HG03025 (cell line): ENCODE measurements around the gene FAM72D.
A peak's percentile ranks its signal among the peaks of the same experiment; 100 is the strongest.
"Not testable (repeated sequence)": the region's sequence is repeated elsewhere in the genome, so short reads cannot be mapped to it uniquely, and the experiment has no call there.

ENCODE experiments used
- ATAC-seq: cut with Tn5 transposase; IDR thresholded peaks from one replicate; pipeline ENCODE4 v1.9.1; 2021; ENCODE audit warnings: mild to moderate bottlenecking, moderate library complexity; ENCODE audit not compliant: unreplicated experiment, low FRiP score

FAM72D gene

DNA sequence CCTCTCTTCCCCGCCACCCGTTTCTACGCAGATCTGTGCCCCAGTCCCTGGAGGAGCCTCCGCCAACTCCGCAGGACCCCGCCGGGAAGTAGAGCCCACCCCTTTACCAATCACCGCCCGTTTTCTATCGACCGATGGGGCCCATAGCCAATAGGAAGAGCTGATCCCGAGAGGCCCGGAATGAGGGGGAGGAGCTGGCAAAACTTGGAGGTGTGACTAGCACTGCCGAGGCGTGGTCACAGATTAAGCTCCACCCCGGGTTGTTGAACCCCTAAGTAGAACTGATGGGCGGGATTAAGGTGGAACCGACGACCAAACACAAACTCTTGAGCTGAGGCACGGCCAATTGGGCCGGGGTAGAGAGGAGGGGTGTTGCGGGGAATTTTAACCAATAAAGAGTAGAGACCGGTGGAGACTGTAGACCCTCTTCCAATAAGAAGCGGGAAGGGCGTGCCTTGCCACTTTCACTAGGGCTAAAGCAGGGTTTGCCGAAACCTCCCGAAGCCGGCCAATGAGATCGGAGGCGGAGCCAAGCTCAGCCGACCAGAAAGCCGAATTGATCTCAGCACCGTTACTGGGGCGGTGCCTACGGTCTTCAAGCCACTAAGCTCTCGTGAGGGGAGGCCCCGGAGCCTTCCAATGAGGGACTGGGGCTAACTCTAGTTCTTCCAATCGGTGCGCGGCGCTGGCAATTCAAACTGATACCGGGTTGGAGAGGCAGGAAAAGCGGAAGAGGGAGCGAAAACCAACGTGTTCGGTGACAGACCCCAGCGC lies at the start of gene FAM72D, which contains the start of gene SRGAP2B:
TSS of gene FAM72D (plus strand) at position 691 of the 774 bp plus-strand sequence. CDS start 874 bp downstream, outside the sequence.
TSS of gene SRGAP2B (minus strand) at position 45 of the 774 bp plus-strand sequence. CDS start 2,427 bp downstream, outside the sequence.
- ATAC-seq = peak; percentile 85

DNA sequence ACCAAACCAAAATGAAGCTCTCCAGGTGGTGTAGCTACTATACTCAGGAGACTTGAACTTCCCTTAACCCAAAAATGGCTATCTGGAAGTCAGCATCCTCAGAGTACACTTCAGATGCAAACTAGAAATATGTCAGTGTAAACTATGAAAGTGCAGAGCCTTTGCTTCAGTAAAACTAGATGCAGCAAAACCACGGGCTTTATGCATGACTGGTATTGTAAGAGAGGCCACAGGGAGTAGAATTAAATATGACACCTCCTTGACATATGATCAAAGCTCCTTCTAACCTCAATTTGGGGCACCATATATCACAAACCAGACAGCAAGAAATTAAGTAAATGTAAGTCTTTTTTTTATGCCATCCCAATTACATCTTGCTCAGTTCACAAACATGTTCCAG lies 48.2 kb upstream of the FAM72D start:
- peak; percentile 63 for ATAC-seq

DNA sequence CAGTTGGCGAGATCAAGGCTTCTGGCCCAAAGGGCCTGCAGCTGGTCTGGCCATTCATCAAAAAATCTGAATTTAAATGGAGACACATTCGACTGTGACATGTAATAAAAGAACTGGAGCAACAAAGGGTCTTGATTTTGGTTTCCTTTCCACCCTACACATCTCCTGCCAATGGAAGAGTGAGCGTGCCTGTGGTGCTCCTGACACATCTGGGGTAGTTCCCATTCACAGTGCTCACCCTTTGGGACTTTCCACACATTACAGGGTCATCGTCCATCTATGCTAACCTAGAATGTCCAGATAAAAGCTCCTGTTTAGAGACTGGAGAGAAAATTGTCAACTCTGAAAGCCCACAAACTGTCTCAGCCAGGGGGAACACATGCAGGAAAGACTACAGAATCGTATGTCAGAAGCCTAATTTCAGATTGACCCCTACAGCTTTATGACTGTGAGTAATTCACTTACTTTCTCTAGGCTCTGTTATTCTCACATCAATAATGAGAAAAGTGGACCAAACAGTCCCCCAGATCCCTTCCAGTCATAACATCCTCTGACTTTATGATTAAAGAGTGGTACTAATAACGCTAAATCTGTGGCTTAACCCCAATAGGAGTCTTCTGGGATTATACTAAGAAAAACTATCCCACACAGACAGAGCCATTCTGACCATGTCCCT lies 47.5 kb upstream of the FAM72D start:
- ATAC-seq = not testable (repeated sequence)

DNA sequence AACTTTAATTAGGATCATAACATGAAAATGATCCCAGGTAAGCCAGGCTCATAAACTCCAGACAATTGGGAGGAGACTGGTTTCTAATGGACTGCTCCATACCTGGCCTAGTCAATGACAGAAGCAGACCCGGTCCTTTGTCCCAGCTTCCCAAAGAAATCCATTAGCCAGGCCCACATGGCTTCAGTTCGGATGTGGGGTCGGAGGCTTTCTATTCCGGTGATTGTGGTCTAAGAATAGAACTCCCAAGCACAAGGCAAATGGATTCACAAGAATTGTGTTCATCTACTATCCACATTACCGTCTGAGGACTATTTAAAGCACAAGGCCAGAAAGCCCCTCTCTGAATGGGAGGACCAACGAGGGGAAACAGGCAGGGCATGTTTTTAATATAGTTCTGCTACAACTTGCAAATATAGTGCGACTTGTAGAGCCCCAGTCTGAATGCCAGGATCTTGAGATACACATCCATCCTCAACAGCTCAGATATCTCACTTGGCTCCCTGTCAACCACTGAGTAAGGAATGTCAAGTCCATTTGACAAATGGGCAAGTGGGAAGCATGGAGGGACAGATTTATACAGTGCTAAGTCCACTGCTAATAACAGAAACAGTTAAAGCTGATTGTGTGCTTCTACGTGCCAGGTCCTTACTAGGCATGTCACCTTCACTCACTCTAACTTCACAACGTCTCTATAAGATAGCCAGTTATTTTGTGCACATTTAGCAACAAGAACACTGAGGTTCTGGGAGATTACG lies 43.6 kb upstream of the FAM72D start:
- not testable (repeated sequence) for ATAC-seq

DNA sequence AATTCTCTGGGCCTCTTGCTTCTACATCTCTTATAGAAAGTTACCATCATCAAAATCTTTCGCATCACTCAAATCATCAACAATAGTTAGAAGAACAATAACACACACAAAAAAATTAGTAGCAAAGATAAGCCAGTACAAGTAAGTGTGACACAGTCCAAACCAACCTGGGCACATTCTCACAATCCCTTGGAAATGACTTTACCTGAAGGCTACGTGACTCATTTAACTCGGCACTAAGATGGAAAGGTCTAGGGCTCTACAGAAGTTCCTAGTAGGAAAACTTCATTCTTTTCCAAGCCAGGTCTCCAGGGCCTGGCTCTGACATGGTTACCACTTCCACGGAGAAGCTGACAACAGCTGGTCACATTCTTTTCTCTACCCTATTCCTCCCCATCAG lies 42.3 kb upstream of the FAM72D start:
- ATAC-seq = not testable (repeated sequence)

DNA sequence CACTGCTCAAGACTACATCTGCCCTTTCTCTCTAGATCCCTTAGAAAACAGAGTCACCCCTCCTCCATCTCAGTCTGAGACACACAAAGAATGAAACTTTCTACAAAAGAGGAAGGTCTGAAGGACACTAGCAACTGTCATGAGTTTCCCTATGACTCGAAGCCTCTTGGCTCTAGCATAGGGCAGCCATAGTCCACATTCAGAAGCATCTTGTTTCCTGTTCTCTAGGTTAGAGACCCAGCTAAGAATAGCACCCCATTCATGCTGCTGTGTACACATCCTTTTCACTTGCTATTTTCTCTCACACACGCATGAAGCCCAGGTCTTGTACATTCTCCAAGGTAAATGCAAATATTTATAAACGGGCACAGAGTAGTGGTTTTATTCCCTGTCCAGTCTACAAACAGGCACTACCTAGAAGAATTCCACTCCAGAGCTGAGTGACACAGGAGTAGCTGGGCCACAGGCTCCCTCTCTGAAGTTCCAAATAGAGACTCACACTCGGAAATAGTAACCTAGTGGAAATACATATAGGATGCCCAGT lies 40.5 kb upstream of the FAM72D start:
- ATAC-seq = peak; percentile 99

DNA sequence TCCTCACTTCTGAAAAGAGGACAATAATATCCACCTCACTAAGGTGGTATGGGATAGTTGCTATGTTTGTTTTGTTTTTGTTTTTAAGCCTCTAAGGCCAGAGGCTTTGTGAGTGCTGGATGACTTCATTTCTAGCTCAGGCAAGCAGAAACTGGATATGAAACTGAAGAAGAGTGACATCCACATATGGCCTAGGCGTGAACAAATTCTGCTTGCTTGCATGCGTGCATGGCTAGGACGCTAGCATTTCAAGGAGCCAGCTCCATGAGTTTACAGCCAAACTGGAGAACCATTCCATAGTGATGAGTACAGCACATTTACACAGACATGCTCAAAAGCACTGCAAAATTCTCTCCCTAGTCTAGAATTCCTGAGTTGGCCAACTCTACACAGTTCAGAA lies 37.6 kb upstream of the FAM72D start:
- ATAC-seq = not testable (repeated sequence)

DNA sequence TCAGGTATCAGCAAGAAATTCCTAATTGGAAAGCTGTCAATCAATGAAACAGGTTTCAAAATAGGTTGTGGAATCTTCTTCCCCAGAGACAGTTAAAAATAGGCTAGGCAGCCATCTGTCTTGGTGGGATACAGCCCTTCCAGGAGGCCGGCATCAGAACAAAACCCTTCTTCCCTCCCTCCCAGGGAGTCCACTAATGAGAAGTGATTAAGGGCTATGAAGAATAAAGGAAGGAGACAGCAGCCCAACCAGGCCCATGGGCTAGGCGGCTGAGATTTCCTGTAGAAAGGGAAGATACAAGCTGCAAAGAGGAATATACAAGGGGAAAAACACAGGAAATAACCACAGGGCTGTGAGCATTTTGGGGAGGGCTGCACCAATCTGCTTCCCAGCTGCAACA lies 32.5 kb upstream of the FAM72D start:
- ATAC-seq = not testable (repeated sequence)

DNA sequence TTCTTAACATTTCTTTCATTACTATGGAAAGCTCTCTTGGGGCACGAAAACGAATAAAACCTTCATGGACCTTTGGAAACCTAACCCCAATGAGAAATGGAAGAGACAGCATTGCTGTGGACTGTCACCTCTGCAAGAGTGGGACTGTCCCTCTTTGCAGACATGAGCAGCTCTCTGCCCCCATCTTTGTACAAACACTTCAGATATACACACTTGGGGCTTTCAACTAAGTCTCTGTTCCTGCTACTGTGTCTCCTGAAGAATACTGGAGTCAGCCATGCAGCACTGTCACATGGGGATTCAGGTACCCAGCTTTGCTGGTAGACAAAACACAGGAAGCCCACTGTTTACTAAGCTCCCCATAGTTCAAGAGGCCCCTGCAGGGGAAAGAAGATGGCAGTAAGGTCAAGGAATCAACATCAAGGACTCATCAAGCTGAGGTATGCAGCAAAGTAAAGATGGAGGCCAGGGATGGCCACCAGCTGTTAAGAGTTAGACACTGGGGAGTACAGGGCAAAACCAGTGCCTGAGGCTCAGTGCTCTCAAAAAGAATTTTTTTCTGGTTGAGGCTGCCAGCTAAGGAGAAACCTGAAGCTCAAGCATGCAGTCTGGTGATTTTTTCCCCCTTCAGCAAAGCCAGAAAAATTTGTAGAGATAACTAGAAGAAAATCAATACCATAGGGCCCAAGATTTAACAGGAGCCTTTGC lies 31.7 kb upstream of the FAM72D start:
- not testable (repeated sequence) for ATAC-seq

DNA sequence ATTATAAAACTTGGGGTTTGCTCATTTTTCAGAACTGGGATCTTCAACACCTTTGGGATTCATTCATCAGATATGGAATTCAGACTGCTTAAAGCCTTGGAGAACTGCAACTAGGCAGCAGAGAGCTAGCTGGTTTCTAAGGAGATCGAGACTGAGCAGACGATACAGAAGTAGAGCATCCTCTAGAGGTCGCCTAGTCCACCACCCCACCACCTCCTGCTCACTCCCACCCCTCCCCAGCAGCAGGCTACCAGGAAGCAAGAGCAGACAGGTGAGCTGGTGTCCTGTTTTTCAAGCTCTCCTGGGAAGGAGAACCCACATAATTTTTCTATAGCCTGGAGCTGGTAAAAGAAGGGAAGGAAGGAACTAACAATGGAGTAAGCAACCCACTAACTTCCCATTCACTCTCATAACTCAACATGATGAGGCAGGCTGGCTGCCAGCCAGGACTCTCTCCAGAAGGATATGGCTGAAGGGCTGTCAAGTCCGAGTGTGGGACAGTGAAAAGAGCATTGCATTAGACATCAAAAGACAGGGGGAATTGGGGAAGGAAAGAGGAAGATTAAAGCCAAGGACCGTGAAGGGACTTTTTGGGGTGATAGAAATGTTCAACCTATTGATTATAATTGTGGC lies 30.5 kb upstream of the FAM72D start:
- not testable (repeated sequence) for ATAC-seq

DNA sequence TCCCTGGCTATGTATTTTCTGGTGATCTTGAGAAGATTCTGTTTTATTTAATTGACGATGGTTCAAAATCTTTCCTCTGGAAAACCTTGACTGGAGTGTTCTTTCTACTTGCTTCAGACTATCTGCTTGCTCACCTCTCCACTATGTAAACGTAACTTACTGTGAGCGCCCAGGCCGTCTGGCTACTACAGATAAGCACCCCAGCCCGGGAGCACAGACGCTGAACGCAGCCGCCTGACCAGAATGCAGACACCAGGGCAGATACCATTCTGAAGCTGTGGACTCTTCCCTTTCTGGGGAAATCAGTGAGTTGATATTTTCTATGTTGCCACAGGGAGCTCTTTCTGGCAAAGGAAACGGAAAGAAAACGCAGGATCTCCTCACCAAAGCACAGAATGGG lies 29.3 kb upstream of the FAM72D start:
- ATAC-seq = not testable (repeated sequence)

DNA sequence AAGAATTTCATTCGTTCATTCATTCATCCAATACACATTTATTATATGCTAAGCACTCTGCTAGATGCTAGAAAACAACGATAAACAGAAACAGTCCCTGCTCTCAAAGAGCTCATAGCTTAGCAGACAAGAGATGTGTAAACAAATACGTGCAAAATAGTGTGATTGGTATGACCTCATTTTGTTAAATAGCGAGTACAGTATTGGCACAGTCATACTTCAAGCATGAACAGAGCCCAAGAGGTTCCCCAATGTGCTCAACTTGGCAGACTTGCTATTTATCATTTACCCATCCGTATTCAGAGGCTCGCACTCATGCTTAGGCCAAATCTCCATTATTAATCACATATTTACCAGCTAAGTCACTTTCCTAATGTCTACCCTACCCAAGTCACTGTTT lies 24.2 kb upstream of the FAM72D start:
- not testable (repeated sequence) for ATAC-seq

DNA sequence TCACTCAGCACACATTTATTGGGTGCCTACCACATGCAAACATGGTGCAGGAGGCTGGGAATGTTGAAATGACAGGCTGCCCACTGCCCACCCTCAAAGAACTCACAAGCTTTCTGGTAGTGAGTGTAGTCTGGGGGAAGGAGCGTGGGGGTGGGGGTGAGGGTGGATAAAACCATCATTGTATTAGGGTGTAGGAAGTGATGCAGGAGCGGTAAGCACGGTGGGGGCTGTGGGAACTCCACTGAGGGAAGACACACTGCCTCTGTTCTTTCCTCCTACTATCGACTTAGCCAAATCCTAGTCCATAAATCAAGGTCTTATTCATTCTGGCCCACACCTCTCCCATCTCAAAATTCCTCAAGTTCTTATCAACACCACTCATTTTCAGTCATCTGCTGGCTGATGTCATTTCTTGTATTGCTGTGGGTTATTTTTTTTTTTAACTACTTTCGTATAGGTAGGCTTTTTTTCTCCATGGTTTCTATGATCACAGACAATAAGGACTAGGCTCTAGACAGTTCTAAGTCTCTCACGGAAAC lies 21.7 kb upstream of the FAM72D start:
- not testable (repeated sequence) for ATAC-seq

DNA sequence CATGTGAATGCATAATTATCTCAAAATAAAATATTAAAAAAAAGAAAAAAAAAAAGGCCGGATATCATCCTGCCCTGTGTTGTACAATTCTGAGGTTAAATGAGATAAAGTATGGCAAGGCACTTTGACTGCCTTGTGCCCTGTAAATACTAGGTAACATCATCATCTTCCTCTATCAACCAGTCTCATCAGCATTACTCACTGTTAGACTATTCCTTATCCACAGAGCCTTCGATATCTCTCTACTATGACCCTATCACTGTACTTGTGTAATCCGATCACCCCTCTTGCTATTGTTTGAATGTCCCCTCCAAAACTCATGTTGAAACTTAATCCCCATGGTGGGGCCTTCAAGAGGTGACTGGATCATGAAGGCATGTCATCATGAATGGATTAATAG lies 18.9 kb upstream of the FAM72D start:
- not testable (repeated sequence) for ATAC-seq

DNA sequence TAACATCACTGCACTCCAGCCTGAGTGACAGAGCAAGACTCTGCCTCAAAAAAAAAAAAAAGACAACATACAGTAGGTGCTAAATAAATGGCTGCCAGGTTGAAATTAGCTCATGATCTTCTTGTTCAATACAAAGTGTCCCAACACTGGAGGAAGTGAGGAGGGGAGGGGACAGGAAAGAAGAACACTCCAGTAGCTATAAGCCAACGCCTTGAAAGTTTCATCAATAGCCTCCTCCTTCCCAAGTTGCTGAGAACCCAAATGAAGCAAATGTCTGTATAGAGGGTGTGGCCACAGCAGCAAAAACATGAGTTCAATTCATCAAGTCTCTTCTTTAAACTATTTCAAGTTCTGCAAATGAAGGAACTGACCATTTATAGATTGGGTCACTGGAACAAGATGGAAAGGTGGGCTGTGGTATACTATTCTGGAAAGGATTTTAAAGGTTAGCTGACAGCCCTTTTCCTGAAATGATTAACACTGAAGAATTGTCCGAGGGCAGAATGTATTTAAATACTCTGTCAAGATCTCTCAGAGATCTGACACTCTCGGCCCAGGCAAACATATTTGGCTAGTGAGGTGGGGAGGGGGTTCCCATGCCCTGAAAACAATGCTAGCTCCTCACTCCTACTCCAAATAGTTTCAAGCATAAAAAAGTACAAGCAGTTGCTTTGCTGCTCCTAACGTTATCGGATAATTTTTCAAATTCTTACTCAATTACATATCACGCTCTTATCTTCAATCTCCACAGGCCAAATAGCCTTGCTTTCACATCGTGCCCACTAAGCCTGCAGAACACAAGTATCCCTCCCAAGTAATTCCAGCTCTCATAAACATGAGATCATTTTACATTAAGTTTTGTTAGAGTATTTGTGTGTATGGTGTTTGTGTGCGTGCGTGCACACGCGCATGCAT lies 17.6 kb upstream of the FAM72D start:
- ATAC-seq = not testable (repeated sequence)

DNA sequence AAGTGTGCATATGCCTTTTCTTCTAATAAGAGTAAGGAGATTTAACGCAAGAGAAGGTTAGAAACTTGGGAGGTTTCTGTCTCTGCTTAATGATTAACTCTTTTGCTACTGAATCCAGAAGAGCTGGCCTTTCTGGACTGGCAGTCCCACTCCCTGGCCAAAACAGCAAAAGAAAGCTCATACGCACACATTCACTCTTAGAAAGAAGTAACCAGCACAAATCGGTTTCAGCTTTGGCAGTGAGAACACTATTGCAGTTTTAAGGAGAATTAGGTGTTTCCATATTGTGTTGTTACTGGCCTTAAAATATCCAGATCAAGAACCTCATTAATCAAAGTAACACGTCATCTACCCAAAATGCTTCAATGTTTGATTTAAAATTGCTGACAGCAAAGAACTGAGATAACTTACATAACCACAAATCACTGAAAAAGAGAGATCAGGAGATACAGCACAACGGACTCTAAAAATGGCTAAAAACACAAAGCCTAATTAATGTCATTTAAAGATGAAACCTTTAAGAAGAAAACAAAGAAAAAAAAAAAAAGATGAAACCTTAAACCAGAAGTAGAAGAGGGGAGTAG lies 16.9 kb upstream of the FAM72D start:
- ATAC-seq = not testable (repeated sequence)

DNA sequence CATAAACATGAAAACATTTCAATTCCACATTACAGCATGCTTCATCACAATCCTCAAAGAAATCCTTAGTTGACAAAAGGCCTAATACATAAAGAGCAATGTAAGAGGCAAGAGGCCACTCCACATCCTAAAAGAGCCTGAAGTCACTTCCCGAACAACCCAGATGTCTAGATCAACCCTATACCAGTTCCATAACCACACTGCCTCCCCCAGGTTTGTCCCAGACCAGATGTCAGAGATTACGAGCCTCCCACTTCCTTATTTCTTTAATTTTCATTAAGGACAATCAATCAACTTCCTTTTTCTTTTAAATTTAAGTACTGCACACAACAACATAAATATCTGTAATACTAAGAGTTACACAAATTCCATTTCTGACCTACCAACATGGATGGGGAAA lies 16.0 kb upstream of the FAM72D start:
- ATAC-seq = not testable (repeated sequence)

DNA sequence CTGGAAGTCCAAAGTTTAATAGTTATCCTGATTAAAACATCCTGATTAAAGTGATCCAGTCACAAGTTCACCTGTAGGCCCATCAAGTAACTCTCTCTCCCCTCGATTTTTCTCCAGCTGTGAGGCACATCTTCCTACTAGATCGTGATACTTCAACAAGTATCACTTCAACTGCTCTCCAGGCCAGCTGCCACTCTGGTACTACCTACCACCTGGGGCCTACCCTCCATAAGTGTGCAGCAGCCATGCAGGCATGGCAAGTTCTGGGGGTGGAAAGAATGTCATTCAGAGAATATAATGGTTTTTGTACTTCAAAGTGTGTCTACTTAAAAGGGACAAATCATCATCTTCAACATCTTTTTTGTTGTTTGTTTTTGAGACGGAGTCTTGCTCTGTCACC lies 15.6 kb upstream of the FAM72D start:
- ATAC-seq = not testable (repeated sequence)
